Measurements from ENCODE around the gene KCNE1.

GRCh38 chr21:34548781-34549376, 36.9 kb upstream of the KCNE1 start:
- no peak for TF ChIP-seq ZFP30 (CRISPR knock-in tag; IDR thresholded peaks at IDR 0.05)
- TF ChIP-seq ZFP3 (CRISPR knock-in tag; IDR thresholded peaks at IDR 0.05): no peak
- TF ChIP-seq CSRNP3 (CRISPR knock-in tag; IDR thresholded peaks at IDR 0.05): no peak
- TF ChIP-seq ZNF70 (CRISPR knock-in tag; IDR thresholded peaks at IDR 0.05): no peak
- TF ChIP-seq PATZ1 (CRISPR knock-in tag; IDR thresholded peaks at IDR 0.05; ENCODE audit: borderline replicate concordance): no peak
- TF ChIP-seq RARB (CRISPR knock-in tag; IDR thresholded peaks at IDR 0.05): no peak
- no peak for TF ChIP-seq POU6F1 (CRISPR knock-in tag; IDR thresholded peaks at IDR 0.05; ENCODE audit: borderline replicate concordance, low read depth)
- TF ChIP-seq ISL1 (CRISPR knock-in tag; IDR thresholded peaks at IDR 0.05): no peak
- no peak for TF ChIP-seq PPARA (CRISPR knock-in tag; IDR thresholded peaks at IDR 0.05; ENCODE audit: borderline replicate concordance)
- no peak for TF ChIP-seq TCF4 (CRISPR knock-in tag; IDR thresholded peaks at IDR 0.05; ENCODE audit: borderline replicate concordance)
- no peak for TF ChIP-seq ZC3H10 (CRISPR knock-in tag; IDR thresholded peaks at IDR 0.05)
- TF ChIP-seq TOX (CRISPR knock-in tag; IDR thresholded peaks at IDR 0.05; ENCODE audit: borderline replicate concordance): no peak
- no peak for TF ChIP-seq CREB5 (CRISPR knock-in tag; IDR thresholded peaks at IDR 0.05; ENCODE audit: low read depth)
- no peak for TF ChIP-seq SNAI2 (CRISPR knock-in tag; IDR thresholded peaks at IDR 0.05)

All from SK-N-SH treated with all-trans-retinoic acid at 6 μM for 48 hours (cell line).